Activated CD8-positive, alpha-beta memory T cell treated with anti-CD3 and anti-CD28 coated beads for 24 hours (primary cell): Measurements from ENCODE around the gene OTUD3.

Experiments
- DNase-seq: peaks from one replicate; pipeline ENCODE4 v3.0.0-alpha.2; 2020

OTUD3 gene

DNA sequence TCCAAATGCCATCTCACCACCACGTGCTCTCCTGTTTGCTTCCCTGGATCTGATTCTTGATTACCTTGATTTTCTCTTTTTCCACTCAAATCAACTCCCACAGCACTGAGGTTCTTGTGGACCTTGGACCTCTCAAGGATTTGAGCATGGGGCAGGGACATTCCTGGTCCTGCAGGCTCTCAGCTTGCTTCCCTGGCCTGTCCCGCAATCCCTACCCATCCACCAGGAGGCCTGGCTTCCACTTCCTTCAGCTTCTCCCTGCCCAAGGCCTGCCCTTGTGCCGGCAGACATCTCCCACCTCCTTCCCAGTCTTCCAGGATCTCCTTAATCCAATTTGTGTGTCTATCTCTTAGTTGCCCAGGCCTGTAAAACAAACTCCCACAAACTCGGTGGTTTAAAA, 75.6 kb downstream of the OTUD3 start:
- no peak for DNase-seq

DNA sequence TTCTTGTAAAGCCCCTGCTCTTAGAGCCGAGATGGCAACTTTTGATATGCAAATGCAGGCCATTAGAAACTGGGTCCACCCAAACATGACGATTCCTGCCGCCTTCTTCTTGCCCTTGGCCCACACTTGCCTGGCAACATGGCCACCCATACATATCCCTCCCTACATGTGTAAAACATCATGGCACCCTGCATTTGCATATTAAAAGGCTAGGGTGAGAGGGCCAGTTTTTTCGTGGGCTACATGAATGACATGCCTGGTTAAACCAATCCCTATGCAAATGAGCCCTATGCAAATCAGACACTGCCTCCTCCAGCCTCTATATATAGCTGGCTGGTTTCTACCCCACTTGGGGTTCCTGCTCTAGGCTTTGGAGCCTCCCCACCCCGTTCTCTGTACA, 78.4 kb downstream of the OTUD3 start:
- no peak for DNase-seq
